GM18907 (cell line): ENCODE measurements around the gene GMDS.

ENCODE experiments used
- ATAC-seq: cut with Tn5 transposase; IDR thresholded peaks from one replicate; pipeline ENCODE4 v1.9.1; 2021; ENCODE audit warnings: mild to moderate bottlenecking, moderate library complexity; ENCODE audit not compliant: unreplicated experiment

GMDS gene

DNA sequence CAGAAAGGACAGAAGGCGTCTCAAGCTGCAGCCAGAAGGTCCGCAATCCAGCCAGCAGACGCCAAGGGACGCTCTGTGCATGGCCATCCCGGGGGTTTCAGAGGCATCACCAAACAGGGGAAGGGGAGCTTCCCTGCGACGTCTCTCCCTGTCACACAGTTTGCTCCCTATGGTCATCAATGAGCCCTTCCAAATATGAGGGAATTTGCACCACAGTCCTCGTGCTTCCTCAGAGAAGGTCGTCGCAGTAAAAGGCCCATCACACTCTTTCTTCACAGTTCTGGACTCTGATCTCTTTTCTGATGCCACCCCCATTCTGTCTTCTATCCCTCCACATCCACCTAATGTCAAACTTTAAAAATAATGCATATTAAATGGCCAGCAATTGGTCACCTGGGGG, 645.9 kb downstream of the GMDS start:
- no peak for ATAC-seq

DNA sequence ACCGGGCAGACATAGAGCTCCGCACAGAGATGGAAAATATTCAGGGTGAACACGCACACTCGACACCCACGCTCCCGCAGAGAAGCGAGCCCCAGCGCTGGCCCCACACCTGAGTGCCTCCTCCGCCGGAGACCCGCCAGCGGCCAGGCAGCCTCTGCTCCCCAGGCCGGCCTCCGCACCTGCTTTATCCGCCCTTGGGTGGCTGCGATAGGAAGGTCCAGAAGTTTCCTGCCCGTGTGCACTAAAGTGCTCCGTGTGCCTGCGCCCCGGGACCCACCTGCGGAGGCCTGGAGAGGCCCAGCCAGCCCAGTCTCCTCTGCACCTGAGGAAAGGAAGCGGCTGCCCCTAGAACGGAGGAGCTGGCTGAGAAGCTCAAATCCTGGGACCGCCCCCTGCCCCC, 646.5 kb downstream of the GMDS start:
- ATAC-seq: no peak

DNA sequence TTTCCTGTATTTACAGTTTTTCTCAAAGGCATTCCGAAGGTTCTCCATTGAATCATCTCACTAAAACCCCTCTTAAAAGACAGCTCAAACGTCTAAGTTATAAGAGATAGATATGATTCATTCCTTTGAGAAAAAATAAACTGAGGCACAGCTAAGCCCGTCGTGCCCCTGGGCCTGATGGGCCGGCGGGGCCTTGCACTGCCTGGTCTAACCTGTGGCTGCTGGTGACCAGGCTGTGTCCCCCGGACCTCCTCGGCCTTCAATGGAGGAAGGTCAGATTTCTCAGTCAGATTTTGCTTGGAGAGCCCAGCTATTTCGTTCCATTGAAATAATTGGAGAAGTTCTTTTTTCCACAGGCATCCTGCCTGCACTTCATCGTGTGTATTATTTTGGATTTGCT, 647.0 kb downstream of the GMDS start:
- ATAC-seq: no peak

DNA sequence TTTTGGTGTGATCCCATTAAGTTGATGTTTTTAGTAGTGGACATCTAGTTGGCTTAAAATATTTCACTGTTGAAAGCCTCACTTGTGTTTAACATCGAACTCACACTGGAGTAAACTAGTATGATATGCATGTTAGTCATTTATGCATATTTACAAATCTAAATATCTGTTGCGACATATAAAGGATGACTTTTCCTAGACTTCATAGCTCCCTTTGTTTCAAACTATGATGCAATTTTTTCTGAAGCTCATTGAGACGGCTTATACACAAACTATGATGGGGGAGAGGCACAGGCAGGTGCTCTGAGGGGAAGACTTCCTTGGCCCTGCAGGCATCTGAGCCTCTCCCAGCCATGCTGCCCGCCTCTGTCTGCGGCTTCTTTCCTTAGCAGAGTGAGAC, 647.5 kb downstream of the GMDS start:
- no peak for ATAC-seq

DNA sequence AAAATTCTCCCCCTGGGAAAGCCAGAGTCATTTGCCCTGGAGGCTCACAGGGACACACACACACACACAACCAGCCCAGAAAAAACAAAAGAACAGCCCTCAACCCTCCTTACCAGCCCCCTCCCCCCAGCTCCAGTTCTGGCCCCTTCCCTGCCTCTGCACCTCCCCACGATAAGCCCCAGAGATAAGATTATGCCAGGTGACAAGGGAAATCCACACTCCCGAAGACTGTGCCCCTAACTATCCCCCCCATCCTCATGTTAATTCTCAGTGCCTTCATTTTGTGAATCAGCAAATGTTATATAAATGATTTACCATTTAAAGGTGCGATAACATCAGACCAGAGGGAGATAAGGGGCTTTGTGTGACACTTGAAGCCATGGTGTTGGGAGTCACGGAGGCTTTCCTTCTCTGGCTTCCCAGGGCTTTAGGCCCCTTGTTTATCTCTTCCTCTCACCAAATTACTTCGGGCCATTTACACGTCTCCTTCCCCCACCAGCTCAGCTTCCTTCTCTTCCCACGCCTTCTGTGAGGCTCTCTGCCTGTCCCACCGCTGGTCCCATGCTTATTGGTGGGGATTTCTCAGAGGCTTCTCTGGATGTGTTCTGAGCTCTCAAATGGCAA, 648.2 kb downstream of the GMDS start:
- ATAC-seq: no peak

DNA sequence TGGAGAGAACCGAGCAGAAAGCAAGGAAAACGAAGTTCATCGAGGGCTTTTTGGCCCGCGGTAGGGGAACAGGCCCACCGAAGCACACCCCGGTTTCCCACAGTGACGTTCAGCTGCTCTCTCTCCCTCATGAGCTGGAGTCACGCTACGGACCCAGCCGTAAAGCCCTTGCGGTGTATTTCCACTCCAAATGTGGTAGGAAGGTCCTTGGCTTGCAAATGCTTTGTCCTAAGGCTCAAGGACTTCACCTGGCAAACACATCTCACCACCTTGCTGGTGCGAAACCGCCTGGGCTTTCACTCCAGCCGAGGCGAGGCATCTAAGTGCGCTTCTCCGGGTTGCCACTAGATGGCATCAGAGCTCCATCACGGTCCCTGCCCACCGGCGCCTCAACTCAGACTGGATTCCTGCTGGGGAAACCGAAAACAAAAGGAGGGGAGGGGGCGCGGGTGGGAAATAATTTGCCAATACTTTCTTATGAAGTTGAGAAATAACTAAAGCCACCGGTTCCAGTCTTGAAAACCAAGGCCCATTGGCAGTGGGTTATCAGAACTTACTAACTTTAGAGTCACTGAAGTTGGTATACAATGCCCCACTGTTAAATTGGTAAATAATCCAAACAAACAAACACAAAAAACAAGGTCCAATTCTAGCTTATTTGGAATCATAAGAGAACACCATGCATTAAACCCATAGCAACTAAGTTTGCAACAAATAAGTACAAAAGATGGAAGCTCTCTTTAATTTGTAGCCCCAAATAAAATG, 649.1 kb downstream of the GMDS start:
- ATAC-seq: no peak

DNA sequence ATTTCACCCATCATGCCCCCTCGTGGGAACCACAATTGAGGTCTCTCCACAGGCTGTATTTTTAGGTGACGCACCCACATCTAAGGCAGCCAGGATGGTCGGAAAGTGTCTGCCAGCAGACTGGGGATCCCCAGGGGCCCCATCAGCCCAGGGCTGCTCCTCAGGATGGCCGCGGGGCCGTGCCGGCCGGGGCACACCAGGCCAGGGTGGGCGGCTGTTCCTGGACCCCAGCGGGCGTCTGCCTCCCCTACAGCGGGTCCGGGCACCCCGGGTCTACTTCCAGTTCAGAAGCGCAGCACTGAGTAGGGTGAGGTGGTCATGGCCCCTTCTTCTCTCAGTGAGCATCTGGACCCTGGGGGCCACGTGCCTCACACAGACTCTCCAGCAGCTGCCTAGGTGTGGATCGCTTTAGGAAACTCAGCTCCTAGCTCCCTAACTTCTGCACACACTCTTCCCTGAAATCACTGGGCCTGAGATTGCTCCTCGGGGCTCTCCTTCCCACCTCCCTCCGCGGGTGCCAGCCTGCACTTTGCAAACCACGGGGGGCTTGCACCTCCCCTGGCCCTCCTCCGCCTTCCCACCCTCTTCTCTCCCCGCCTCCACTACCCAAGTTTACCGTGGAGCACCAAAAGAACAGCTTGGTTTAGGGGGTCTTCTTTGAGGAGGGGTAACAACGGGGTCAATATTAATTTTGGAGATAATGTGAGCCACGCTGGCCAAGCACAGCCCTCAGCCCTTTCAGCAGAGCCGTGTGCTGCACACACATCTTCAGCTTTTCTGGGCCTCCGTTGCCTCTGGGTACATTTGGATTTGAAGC, 649.9 kb downstream of the GMDS start:
- no peak for ATAC-seq

DNA sequence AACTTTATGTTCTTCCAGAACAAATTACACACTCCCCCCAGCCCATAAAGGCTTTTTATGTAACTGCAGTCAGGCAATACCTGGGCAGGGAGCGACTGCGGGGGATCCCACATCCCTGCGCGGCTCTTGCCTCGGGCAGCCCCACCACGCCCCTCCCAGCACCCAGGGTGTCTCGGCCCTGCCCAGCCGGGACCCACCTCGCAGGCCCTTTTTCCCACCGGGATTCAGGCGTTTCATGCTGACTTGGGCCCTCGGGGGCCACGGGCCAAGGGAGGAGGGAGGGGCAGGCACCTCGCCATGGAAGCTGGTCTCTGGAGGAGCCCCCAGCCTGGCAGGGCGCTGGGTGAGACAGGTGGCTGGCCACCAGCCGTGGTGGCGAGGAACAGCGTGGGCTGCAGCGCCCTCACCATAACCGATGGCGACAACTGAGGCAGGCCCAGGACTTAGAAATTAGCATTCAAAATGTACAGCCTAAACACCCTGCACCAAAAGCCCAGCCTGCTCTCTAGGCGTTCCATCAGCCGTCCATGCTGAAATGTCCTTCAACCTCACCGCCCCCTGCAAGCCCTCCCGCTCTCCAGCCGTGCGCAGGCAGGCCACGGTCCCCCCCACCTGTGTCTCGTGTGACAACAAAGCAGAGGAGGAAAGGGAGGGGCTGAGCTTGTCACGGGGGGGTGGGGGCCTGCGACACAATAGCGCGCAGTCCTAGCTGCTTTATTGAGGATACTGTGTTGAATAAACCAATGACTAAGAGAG, 650.8 kb downstream of the GMDS start:
- no peak for ATAC-seq

DNA sequence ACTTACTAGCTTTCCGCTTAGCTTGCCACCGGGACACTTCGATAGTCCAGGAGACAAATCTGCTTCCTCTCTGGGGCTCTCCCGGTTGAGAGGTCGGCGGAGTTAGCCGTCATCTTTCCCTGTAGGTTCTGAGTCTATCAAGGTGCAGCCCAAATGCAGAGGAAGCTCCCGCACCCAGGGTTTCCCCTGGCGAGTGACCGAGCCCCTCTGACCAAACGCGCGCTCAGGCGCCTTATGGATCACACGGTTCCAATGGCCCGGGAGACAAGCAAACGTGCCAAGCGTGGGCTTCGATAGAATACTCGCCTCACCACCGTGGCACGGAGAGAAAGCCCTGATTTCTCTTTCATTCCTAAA, 651.5 kb downstream of the GMDS start:
- no peak for ATAC-seq

DNA sequence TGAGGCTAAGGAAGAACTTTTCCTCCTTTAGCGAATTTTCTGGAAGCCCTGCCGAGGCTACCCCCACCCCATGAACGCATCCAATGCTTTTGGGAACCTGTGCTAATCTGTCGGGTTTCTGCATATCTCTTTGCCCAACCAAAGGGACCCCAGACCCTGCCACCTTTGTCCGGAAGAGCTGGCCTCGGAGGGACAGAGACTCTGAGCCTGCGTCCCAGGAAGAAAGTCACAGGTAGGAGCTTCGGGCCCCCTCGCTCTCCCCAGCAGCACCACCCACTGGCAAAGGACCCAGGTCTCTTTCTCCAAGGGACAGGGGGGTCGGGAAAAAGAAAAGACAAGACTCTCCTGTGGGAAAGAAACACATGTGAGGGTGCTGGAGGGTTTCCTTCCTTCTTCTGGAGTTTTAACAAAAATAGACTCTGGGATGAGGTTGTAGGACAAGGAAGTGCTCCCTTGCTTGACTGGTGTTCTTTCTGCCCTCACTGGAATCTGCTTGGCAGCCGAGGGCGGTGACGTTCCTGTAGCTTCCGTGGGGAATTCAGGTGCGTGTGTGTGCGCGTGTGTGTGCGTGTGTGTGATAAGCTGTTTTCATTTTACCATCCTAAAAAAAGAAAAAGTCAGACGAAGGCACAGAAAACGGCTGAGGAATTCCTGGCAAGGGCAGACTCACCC, 652.0 kb downstream of the GMDS start:
- ATAC-seq: no peak

DNA sequence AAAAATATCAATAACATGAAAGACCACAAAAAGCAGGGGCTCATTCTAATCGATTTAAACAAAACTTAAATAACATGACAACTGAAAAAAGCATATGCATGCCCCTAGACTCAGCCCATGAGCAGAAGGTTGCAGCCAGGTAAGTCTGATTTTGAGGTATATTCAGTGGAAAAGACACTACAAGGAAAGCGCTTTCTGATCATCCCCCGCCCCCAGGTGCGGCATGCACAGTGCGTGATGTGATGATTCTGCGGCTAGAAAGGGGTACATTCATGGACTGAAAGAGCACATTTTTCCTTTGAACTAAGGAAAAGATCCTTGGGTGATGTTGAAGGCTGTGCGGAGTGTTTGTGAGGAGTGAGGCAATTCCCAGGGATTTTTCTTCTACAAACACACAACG, 652.6 kb downstream of the GMDS start:
- no peak for ATAC-seq

DNA sequence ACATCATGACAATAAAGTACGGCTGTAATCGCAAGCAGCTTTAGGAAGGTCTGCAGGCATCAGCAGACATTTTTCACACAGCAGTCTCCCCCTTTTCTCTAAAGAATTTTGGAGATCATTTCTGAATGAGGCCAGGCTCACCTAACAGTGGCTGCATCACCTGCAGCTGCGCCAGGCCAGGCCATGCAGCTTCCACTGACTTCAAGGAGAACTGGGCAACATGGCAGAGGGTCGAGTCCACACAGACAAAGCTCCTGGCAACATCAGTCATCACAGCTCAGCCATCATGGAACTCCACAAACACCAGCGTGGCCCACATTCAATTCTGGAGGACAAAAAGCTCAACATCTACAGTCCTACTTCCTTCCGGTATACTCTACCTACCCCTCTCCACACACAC, 653.5 kb downstream of the GMDS start:
- ATAC-seq: no peak

DNA sequence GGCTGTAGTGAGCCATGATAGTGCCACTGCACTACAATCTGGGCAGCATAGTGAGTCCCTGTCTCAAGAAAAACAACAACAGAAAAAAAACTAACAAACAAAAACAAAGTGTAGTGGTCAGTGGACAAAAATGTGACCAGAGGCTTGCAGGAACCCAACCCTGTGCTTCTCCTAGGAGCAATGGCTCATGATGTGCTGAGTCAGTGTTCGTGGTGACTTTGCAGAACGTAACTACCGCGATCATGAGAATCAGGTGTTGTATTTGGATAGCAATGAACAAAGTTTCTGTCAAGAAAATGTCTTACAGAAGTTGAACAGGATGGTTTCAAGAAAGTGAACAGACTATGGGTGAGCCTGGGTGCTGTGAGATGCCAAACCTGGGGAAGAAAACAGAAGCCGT, 654.2 kb downstream of the GMDS start:
- no peak for ATAC-seq

DNA sequence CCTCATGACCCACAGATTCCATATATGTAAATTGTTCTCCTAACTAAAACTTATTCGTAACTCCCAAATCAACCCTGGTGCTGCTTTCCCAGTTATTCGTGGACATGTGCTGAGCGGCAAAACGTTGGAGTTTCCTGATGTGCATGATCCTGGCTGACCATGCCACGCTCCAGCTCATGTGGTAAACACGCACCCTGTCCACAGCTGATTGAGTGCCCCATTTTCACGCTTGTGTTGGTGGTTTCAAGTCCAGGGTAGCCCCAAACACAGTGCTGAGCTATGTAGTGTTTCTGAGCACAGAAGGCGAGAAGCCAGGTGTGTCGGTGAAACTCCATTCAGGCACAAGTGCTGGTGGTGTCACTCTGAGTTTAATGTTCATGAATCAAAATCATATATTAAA, 654.8 kb downstream of the GMDS start:
- no peak for ATAC-seq

DNA sequence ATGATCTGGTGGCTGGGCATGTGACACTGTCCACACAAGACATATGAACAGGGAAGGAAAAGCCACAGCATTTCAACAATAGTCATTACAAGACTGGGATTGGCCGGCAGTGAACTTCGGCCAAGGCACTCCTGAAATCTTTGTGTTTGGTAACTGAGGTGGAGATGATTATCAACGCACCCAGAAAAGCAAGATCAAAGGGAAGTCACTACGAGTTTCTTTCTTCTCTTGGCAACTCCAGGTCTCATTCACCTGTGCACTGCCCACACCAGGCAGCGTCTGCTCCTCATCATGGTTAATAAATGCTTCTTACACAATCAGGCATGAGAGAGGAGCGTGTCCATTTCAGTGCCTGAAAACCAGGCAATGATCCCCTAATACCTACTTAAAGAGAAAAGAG, 656.2 kb downstream of the GMDS start:
- no peak for ATAC-seq

DNA sequence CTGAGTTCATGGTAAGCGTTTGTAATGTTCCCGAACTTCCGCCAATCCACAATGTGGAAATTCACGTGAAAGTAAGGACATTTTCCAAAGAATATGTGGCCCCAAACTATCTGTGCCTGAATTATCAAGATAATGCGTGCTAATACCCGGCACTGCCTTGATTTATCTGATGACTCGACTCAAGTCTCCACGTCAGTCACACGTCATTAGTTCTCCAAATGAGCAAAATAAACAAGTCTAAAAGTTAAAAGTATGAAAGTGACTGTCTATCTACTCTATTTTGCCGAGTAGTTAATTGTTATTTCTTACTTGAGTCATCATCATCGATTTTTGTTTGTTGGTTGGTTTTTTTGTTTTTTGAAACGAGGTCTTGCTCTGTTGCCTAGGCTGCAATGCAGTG, 657.4 kb downstream of the GMDS start:
- ATAC-seq: no peak

DNA sequence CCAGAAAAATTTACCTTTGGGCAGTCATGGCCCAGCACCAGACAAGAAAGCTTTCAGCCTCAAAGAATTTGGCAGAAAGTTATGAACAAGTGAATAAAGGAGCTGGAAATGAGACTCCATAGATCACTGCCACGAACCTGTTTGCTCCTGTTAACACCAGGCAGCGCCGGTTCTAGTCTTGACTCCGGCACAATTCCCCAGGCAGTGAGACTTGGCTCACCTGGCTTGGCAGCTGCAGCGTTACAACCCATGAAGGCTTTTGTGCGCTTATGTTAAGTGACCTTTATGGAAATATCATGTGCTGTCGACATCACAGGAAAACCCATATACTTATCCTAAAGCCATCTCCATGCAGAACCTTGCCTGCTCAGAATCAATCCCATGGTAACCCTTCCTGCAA, 657.9 kb downstream of the GMDS start:
- ATAC-seq: no peak

DNA sequence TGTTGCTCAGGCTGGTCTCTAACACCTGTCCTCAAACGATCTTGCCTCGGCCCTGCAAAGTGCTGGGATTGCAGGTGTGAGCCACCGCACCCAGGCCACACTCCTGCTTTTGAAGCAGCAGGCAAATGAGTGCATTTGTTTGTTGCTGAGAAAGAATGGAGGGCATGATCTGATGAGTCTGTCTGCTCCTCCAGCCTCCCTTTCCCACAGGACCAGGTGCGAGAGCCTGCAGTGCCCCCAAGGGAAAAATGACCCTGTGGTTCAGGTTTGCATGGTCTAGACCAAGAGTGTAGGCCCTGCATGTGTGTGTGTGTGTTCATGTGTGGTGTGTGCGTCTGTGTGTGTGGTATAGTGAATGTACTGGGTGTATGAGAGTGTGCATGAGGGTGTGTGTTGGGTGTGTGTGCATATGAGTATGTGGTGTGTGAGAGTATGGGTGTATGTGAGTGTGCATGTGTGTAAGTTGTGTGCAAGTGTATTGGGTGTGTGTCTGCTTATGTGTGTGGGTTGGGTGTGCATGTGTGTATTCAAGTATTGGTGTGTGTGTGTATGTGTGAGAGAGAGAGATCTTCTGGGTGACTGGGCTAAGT, 658.4 kb downstream of the GMDS start:
- no peak for ATAC-seq

DNA sequence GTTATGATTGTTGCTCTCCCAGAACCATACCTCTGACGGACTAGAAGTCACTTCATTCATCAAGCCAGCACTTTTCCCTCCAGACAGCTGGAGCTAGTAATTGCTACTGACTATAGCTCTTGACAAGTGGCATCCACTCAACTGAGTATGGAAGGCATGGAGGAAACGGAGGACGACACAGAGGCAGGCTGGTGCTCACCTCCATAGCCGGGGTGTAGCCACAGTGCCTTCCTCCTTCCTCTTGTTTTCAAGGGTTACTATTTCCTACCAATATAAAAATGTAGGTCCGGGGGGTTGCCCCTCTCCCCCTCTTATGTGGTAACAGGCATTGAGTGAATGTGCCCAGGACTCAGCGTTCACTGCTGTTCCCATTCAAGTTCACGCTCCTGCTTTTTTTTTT, 659.1 kb downstream of the GMDS start:
- no peak for ATAC-seq

DNA sequence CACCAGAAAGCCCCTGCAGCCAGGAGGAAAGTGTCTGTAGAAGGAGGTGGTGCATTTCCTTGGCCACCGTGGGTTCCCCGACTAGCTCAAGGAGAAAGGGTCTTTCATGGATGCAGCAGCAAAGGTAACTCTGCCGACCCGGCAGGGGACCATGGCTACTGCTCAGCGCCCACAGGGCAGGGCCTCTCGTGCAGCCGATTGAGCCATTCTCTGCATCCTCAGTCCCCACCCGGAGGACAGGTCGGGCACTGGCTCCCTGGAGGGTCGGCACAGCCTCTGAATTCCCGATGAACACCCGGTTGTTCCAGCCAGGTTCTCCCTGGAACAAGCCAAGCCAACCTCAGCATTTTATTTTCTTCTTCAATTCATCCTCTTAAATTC, 659.7 kb downstream of the GMDS start:
- ATAC-seq: no peak
